Stimulated activated CD8-positive, alpha-beta memory T cell treated with anti-CD3 and anti-CD28 coated beads, Interleukin-2, amount 100 ng/mL, for 1 hour (primary cell): ENCODE results near the gene PNPO.
"Not testable (repeated sequence)": the region's sequence is repeated elsewhere in the genome, so short reads cannot be mapped to it uniquely, and the experiment has no call there.

Experiments
- DNase-seq, 2 donors: peaks; one replicate each; pipeline ENCODE4 v3.0.0-alpha.2; 2020; ENCODE audit warnings: low read depth in 2 of 2

Gene PNPO

DNA sequence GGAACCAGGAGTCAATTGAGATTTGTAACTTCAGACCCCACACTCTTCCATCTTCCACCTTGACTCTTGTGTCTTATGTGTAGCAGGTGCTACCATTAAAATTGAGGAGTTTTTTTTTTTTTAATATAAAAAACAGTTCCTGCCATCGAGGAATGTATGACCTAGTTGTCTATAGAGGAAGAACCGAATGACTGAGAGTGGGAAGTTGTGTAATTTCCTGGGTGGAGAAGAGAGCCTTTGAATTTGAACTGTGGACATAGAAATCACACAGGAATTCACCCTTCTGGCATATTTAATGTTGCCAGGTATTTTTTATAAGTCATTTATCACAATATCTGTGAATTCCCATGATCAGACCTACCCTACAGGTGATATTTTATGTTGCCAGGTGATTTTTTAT is 23.4 kb upstream of the PNPO start:
- DNase-seq = no peak

DNA sequence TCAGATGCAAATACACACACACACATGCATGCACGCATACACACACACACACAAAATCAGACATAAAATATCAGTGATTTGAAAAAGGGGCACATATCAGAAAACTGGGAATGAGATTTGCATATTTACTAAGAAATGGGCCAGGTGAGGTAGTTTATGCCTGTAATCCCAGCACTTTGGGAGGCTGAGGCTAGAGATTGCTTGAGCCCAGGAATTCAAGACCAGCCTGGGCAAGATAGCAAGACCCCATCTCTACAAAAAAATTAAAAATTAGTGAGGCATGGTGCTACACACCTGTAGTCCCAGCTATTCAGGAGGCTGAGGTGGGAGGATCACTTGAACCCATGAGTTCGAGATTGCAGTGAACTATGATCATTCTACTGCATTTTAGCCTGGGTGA is 22.4 kb upstream of the PNPO start:
- no peak for DNase-seq

DNA sequence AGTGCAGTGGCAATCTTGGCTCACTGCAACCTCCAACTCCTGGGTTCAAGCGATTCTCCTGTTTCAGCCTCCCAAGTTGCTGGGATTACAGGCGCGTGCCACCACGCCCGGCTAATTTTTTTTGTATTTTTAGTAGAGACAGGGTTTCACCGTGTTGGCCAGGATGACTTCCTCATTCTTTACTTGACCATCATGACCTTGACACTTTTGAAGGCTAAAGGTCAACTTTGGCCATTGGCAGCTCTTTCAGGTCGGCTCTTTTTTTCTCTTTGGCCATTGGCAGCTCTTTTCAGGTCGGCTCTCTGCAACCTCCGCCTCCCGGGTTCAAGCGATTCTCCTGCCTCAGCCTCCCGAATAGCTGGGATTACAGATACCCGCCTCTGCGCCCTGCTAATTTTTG is 21.5 kb upstream of the PNPO start:
- not testable (repeated sequence) for DNase-seq

DNA sequence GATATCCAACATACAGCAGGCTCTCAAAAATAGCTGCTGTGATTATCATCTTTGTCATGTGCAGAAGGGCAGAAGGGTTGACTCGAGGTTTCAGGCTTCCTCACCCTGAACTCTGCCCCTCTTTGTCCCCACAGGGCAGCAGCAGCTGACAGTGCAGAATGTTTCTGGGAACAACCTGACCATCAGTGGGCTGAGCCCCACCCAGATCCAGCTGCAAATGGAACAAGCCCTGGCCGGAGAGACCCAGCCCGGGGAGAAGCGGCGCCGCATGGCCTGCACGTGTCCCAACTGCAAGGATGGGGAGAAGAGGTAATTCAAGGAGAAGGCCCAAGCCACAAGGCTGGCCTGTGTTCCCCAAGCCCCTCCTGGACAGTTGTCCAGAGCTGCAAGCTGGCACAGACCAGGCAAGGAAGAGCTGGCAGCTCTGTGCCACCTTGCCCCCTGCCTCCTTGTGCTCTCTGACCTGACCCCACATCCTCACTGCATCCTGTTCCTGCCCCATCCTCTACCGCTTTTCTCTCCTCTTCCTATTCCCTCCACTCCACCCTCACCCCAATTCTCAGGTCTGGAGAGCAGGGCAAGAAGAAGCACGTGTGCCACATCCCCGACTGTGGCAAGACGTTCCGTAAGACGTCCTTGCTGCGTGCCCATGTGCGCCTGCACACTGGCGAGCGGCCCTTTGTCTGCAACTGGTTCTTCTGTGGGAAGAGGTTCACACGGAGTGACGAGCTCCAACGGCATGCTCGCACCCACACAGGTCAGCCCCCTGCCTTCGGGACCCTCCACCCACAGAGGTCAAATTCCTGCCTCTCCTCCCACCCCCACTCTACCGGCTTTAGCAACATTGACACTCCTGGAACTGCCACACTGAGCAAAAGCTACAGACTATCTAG is 16.3 kb upstream of the PNPO start:
- DNase-seq = no peak

GRCh38 chr17:47925678-47925988 is 15.7 kb upstream of the PNPO start:
- no peak for DNase-seq

DNA sequence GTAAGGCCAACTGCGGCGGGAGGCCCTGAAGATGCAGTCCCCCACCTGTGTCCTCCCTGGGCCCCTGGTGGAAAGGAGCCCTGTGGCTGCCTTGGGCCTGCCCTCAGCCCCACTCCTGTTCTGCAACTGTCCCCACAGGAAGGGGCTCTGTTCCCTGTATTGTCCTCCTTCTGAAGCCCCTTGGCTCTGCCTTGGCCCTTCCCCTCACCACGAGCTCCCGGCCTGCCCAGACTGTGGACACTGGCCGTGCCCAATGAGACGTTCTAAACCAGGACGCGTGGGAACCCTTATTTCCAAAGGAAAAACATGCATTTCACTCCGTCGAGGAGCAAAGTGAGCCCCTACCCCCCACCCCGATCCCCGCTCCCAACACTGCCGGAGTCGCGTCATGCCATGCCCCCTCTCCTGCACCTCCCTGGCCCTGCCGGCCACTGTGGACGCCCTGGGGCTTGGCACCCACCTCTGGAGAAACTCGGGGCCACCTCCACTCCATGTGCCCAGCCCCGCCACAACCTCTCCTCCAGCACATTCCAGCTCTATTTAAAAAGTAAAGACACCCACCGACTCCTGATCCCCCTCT is 13.5 kb upstream of the PNPO start:
- DNase-seq = no peak

DNA sequence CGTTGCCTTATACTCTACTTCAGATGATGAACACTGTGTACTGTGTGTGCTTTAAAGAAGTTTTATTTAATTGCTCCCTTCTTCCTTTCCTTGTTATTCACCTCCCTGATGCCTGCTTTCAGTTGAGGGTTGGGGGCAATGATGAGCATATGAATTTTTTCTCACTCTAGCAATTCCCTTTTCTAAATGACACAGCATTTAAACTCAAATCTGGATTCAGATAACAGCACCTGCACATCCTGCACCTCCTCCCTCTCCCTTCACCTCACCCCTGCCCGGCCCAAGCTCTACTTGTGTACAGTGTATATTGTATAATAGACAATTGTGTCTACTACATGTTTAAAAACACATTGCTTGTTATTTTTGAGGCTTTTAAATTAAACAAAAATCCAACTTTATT is 13.0 kb upstream of the PNPO start:
- no peak for DNase-seq

DNA sequence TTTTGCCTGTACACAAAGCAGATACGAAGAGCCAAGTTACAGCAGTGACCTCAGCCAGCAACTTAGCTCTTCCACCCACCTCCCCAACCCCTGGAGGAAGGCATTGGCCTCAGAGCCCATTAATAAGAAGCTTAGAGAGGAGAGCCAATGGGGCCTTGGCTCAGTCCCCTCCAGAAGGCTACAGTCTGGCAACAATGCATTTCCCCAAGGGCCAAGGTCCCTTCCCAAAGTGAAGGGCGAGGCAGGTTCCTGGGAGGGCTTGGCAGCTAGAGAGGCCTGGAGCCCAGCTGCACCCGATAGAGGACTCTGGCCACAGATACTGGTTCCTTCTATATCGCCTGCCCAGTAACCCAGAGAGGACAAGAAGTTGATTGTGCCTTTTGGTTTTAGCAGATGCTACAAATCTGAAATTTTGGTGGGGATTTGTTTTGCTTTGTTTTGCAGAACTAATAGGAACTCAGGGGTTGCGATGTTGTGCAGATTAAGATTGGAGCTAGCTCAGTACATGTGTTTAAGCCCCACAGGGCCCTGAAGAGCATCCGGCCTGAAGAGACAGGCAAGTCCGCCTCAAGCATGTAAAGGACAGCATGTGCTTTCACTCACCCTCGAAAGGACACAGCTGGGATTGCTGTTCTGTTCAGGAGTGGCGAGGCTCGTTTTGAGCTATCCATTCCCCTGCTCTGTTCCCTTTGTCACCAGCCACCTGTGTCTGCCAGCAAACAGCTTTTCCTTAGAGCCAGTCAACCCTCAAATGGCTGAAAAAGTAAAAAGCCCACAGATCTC is 12.0 kb upstream of the PNPO start:
- no peak for DNase-seq

DNA sequence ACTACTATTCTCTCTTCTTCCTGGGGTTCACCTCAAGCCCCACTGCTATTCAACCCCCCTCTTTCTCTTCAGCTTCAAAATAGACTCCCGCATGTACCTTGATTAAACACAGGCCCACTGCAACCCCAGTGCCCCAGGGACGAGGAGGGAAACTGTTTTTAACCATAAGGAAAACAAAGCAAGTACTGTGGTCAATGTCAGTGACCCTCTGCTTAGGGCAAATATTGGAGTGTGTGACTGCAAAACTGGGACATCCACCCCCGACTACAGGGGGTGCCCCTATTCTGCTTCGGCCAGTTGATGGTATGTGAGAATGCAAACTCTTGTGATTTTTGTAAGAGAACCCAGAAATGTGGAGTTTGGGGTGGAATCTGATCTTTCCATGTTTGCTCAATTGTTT is 9.5 kb upstream of the PNPO start:
- DNase-seq = no peak

DNA sequence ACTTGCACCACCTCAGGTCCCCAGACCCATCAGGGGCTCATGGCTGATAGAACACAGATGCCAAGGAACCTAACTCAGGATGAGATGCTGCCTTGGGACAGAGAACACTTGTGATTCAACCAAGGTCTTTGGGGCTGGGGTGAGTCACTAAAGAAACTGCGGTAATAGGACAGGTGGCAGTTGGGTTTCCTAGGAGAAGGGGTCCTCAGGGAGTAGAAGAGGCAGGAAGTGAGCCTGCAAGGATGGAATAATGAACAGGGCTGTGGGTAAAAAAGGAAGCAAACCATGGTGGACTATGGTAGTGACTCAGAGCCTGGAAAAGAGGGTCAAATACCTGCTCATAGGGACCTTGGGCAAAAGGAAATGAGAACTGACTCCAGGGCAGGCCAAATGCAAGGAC is 6.5 kb upstream of the PNPO start:
- no peak for DNase-seq

GRCh38 chr17:47935468-47935867 is 5.9 kb upstream of the PNPO start:
- DNase-seq = not testable (repeated sequence)

DNA sequence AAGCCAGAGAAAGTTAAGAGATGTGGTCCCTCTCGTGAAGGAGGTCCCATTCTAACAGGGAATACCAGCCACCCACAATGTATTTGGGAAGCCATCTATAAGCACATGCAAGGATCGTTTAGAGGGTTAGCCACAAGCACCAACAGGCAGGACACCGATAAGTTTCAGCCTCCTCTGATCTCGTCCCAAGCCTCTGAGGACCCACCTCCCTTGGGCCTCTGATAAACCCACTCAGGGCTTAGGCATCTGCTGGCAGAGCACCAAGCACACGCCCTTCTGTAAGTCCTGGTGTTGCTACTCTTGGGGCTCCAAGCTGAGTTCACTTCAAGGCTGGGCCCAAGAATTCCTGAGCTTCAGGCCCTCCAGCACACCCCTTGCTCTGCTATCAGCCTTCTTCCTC is 5.4 kb upstream of the PNPO start:
- DNase-seq = no peak

DNA sequence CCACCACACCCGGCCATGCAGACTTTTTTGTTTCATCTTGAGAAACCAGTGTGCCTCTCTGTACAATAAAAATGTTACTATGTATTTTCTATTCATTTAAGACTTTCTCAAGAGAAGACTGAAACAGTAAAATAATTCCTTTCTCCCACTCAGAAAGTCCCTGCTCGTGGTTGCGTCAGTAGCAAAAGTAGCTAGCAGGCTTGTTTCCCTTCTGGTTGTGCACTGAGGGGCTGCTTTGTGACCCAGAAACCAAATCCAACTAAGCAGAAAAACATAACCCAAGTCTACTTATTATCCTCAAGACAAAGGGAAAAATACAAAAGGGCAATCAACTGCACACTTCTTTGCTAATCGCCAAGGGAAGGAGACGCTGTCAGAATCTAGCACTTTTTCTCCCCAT is 3.4 kb upstream of the PNPO start:
- DNase-seq = no peak

GRCh38 chr17:47942096-47942510 is 732 bp downstream of the PNPO start:
- no peak for DNase-seq

GRCh38 chr17:47942568-47942967 is 1.2 kb downstream of the PNPO start:
- no peak for DNase-seq

- DNase-seq = no peak
Observed at GRCh38 chr17:47945080-47945479, 3.7 kb downstream of the PNPO start.

DNA sequence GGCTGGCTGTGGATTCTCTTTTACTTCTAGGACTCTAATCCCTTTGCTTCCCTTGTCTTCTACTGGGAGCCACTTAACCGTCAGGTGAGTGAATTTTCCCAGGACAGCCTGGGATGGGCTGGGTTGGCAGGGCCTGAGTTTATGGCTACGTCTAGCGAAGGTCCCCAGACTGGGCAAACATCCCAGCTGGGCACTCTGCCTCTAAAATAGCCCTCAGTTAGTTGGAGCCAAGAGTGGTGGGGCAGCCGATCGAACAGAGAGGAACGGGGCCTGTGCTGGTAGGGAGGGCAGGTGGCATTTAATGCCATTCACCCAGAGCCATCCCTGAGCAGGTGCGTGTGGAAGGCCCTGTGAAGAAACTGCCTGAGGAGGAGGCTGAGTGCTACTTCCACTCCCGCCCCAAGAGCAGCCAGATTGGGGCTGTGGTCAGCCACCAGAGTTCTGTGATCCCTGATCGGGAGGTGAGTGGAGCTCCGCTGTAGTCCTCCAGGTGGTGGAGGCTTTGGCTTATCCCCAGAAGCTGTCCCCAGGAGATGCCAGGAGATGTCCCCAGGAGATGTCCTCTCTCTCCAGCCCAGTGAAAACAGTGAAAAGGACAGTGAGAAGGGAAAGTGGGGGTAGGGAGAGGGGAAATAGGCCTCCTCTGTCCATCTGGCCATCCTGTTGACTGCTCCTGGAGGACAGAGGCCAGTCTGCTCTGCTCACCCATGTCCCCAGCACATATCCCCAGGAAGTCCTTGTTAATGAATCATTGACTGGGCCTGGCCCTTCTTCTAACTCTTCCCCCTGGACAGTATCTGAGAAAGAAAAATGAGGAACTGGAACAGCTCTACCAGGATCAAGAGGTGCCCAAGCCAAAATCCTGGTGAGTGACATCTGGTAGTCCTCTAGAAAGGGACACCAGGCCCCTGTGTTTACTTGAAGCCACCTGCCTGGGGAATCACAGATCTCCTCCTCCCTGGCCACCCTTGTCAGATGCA is 4.4 kb downstream of the PNPO start:
- DNase-seq = no peak

DNA sequence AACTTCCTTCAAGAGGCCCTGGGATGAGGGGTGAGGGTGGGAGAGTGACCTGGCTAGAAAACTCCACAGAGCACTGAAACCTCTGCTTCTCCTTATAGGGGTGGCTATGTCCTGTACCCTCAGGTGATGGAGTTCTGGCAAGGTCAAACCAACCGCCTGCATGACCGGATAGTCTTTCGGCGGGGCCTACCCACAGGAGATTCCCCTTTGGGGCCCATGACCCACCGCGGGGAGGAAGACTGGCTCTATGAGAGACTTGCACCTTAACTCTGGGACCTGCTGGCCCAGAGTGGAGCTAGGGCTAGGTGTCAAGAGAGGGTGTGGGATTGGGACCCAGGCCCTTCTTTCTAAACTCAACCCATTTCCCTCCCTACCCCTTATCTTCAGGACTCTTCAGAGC is 5.1 kb downstream of the PNPO start:
- DNase-seq = no peak

- DNase-seq = peak; percentile 29 to 53
Observed at GRCh38 chr17:47946929-47947397, 5.6 kb downstream of the PNPO start.

- DNase-seq = no peak
Observed at GRCh38 chr17:47948706-47949196, 7.4 kb downstream of the PNPO start.

- peak; percentile 71 for DNase-seq
Observed at GRCh38 chr17:47949197-47949759, 7.9 kb downstream of the PNPO start.
